NCI-H2196 treated with DMSO at 0.1 percent for 48 hours (cell line): ENCODE data around the gene MAF.

Source experiments
- DNase-seq: peaks from one replicate; lab custom pipeline; 2025; ENCODE audit not compliant: unreplicated experiment; lab: John Stamatoyannopoulos, UW

MAF gene

GRCh38 chr16:79600638-79601091 lies at the start of gene MAF:
Gene MAF, minus strand, starts transcription at chr16:79600737. Its CDS starts 835 bp downstream, at chr16:79599902.
- DNase-seq: peak; percentile 69

- no peak for DNase-seq
Observed at GRCh38 chr16:79648826-79649225, 48.3 kb upstream of the MAF start.

GRCh38 chr16:79647586-79647985 lies 47.0 kb upstream of the MAF start:
- DNase-seq: no peak

GRCh38 chr16:79645701-79646100 lies 45.2 kb upstream of the MAF start:
- DNase-seq: no peak

GRCh38 chr16:79644971-79645667 lies 44.6 kb upstream of the MAF start:
- no peak for DNase-seq

GRCh38 chr16:79642652-79643051 lies 42.1 kb upstream of the MAF start:
- DNase-seq: no peak

GRCh38 chr16:79640513-79641360 lies 40.2 kb upstream of the MAF start:
- no peak for DNase-seq

- no peak for DNase-seq
Observed at GRCh38 chr16:79639576-79640311, 39.2 kb upstream of the MAF start.

- DNase-seq: no peak
Observed at GRCh38 chr16:79638386-79638785, 37.8 kb upstream of the MAF start.

- DNase-seq: no peak
Observed at GRCh38 chr16:79635488-79635887, 35.0 kb upstream of the MAF start.

GRCh38 chr16:79634298-79634697 lies 33.8 kb upstream of the MAF start:
- DNase-seq: no peak

GRCh38 chr16:79632289-79632688 lies 31.8 kb upstream of the MAF start:
- DNase-seq: no peak

- no peak for DNase-seq
Observed at GRCh38 chr16:79628988-79629387, 28.5 kb upstream of the MAF start.

GRCh38 chr16:79628501-79628975 lies 28.0 kb upstream of the MAF start:
- no peak for DNase-seq

GRCh38 chr16:79627092-79627491 lies 26.6 kb upstream of the MAF start:
- no peak for DNase-seq

GRCh38 chr16:79625738-79626137 lies 25.2 kb upstream of the MAF start:
- no peak for DNase-seq

- no peak for DNase-seq
Observed at GRCh38 chr16:79623824-79624223, 23.3 kb upstream of the MAF start.

GRCh38 chr16:79623062-79623461 lies 22.5 kb upstream of the MAF start:
- DNase-seq: no peak

- no peak for DNase-seq
Observed at GRCh38 chr16:79621027-79621426, 20.5 kb upstream of the MAF start.

GRCh38 chr16:79618692-79619050 lies 18.1 kb upstream of the MAF start:
- no peak for DNase-seq

- DNase-seq: no peak
Observed at GRCh38 chr16:79618041-79618691, 17.6 kb upstream of the MAF start.
